ENCODE measurements around the gene GADL1. TPM values are rescaled to one million over a fixed set of nuclear protein-coding genes. Genes with fewer than 3 reads are reported as not detected.

GADL1 gene
- total and polyA plus RNA-seq, 7 experiments from 2014 or later = not detected

DNA sequence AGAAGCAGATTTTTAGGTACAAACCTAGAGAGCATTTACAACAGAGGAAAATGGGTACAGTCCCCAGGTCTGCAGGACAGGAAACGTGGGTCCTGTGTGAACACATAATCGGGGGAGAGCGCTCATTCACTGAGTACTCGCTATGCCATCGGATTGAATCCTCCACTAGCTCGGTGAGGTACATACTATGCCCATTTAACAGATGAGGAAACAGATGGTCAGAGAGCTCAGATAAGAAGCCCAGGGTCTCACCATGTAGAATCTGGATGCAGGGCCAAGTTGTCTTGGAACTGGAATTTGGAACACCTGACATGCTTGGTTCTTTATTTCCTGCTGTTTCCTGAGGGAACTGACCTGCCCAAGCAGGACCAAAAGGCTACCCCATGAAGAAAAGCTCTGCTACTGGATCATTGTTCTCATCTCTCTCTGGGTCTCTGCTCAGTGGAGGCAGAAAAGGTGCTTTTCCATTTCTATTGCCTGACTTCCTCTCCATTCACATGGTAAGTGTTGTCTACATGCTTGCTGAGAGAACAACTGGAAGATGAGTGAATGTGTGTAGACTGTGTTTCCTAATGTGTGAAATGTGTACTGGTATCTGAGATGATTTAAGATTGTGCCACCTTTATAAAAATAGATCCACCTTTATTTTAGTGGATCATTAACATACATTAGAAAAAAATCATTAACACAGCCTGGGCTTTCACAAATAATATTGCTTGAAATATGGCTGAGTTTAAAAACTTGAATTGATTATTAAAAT is 199.0 kb downstream of the GADL1 start:
- Mint-ChIP-seq H3K4me1 (peaks cover 18 to 81% (median 71%) of the 10 kb centered on the region in 7 donors), H3K9me3 (peaks cover 0 to 2% (median 0%) of the 10 kb centered on the region in 11 donors), H3K27me3 (no peaks in the 10 kb centered on the region), H3K4me3 (peak overlapping the region in 3 of 10 donors; percentile 7 to 36 (median 33)), H3K36me3 (peaks cover 18 to 71% (median 58%) of the 10 kb centered on the region in 5 donors), H3K27ac (peak overlapping the region in 8 of 9 donors; percentile 33 to 98 (median 82))
- Histone ChIP-seq H3K4me1 (ENCODE audit: control insufficient read depth in 2 of 2, insufficient read depth in 2 of 2, low read length in 2 of 2) (peaks cover 0 to 17% of the 10 kb centered on the region in 2 donors), H3K9me3 (ENCODE audit: control insufficient read depth in 2 of 3, low read length in 3 of 3) (no peaks in the 10 kb centered on the region), H3K36me3 (ENCODE audit: control insufficient read depth in 2 of 3, insufficient read depth in 3 of 3, low read length in 3 of 3) (peaks cover 1 to 57% (median 18%) of the 10 kb centered on the region in 3 experiments), H3K27me3 (ENCODE audit: control insufficient read depth in 2 of 2, insufficient read depth in 2 of 2, low read length in 2 of 2) (no peaks in the 10 kb centered on the region), H3K4me3 (ENCODE audit: low read length) (no peak overlapping the region), H3K27ac (ENCODE audit: low read depth, low read length) (no peak overlapping the region)
- DNase-seq (no peak), ATAC-seq (no peak)
- ChIA-PET CTCF (interaction anchor here (0.5 to 4.3 kb wide), 11 partner anchors 11 to 584 kb away, joined by 3 to 19 read pairs (median 3); no protein-coding TSS in a partner anchor), POLR2A (interaction anchor here (0.6 to 1.3 kb wide), 4 partner anchors 19 to 653 kb away, joined by 3 to 4 read pairs (median 4); no protein-coding TSS in a partner anchor)
- intact Hi-C loops (cut with micrococcal nuclease) = loop anchor here in 1 of 2 donors (10.0 kb wide), 1 partner anchor 221 kb away; no protein-coding TSS in a partner anchor

DNA sequence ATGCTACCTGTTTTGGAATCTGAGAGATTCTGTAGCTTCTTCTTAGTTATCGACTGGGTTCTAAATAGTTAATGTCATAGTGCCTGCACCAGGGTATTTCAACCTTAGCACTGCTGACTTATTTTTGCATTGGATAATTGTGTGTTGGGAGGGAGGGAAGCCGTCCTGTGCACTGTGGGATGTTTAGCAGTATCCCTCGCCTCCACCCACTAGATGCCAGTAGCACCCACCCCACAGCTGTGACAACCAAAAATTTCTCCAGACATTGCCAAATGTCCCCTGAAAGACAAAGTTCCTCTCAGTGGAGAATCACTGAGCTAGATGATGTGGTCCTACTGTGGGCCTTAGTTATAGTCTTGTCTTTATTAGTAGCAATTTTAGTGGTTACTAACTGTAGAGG is 199.8 kb downstream of the GADL1 start:
- intact Hi-C loops (cut with micrococcal nuclease) = loop anchor here in 1 of 2 donors (10.0 kb wide), 1 partner anchor 220 kb away; no protein-coding TSS in a partner anchor
- peaks cover 0 to 20% of the 10 kb centered on the region in 2 donors for H3K4me1 ChIP-seq (ENCODE audit: control insufficient read depth in 2 of 2, insufficient read depth in 2 of 2, low read length in 2 of 2)
- no peak overlapping the region for H3K4me3 ChIP-seq (ENCODE audit: low read length)
- no peak for DNase-seq
- no peaks in the 10 kb centered on the region for H3K9me3 ChIP-seq (ENCODE audit: control insufficient read depth in 2 of 3, low read length in 3 of 3)
- ChIA-PET CTCF (interaction anchor here (0.6 to 4.3 kb wide), 12 partner anchors 12 to 1874 kb away, joined by 3 to 20 read pairs (median 4); partner anchors contain the start of gene TGFBR2), POLR2A (interaction anchor here (0.6 to 1.5 kb wide), 3 partner anchors 12 to 652 kb away, joined by 3 to 7 read pairs (median 3); no protein-coding TSS in a partner anchor)
- H3K27ac ChIP-seq (ENCODE audit: low read depth, low read length) = no peak overlapping the region
- H3K27me3 Mint-ChIP-seq = no peaks in the 10 kb centered on the region
- peak overlapping the region in 7 of 9 donors; percentile 24 to 98 (median 71) for H3K27ac Mint-ChIP-seq
- no peaks in the 10 kb centered on the region for H3K27me3 ChIP-seq (ENCODE audit: control insufficient read depth in 2 of 2, insufficient read depth in 2 of 2, low read length in 2 of 2)
- H3K4me3 Mint-ChIP-seq = peak overlapping the region in 2 of 10 donors; percentile 20 to 50
- peaks cover 18 to 87% (median 79%) of the 10 kb centered on the region in 7 donors for H3K4me1 Mint-ChIP-seq
- H3K36me3 ChIP-seq (ENCODE audit: control insufficient read depth in 2 of 3, insufficient read depth in 3 of 3, low read length in 3 of 3) = peaks cover 4 to 65% (median 18%) of the 10 kb centered on the region in 3 experiments
- H3K9me3 Mint-ChIP-seq = peaks cover 0 to 2% (median 0%) of the 10 kb centered on the region in 11 donors
- no peak for ATAC-seq
- H3K36me3 Mint-ChIP-seq = peaks cover 19 to 76% (median 57%) of the 10 kb centered on the region in 5 donors

- Histone ChIP-seq H3K27me3 (ENCODE audit: control insufficient read depth in 2 of 2, insufficient read depth in 2 of 2, low read length in 2 of 2) (no peaks in the 10 kb centered on the region), H3K9me3 (ENCODE audit: control insufficient read depth in 2 of 3, low read length in 3 of 3) (no peaks in the 10 kb centered on the region), H3K36me3 (ENCODE audit: control insufficient read depth in 2 of 3, insufficient read depth in 3 of 3, low read length in 3 of 3) (peaks cover 4 to 70% (median 18%) of the 10 kb centered on the region in 3 experiments), H3K27ac (ENCODE audit: low read depth, low read length) (no peak overlapping the region), H3K4me3 (ENCODE audit: low read length) (no peak overlapping the region), H3K4me1 (ENCODE audit: control insufficient read depth in 2 of 2, insufficient read depth in 2 of 2, low read length in 2 of 2) (peaks cover 5 to 25% of the 10 kb centered on the region in 2 donors)
- H3K36me3 Mint-ChIP-seq = peaks cover 21 to 77% (median 58%) of the 10 kb centered on the region in 5 donors
- ChIA-PET POLR2A (interaction anchor here (0.6 to 1.8 kb wide), 10 partner anchors 12 to 488 kb away, joined by 3 to 9 read pairs (median 4); partner anchors contain the start of gene TGFBR2), CTCF (interaction anchor here (0.6 to 4.3 kb wide), 17 partner anchors 10 to 1874 kb away, joined by 3 to 20 read pairs (median 4); partner anchors contain the start of gene TGFBR2)
- no peaks in the 10 kb centered on the region for H3K27me3 Mint-ChIP-seq
- peaks cover 20 to 92% (median 84%) of the 10 kb centered on the region in 7 donors for H3K4me1 Mint-ChIP-seq
- intact Hi-C loops (cut with micrococcal nuclease) = loop anchor here in 1 of 2 donors (10.0 kb wide), 1 partner anchor 219 kb away; no protein-coding TSS in a partner anchor
- ATAC-seq = no peak
- H3K27ac Mint-ChIP-seq = peak overlapping the region in 8 of 9 donors; percentile 20 to 98 (median 61)
- peaks cover 0 to 2% (median 0%) of the 10 kb centered on the region in 11 donors for H3K9me3 Mint-ChIP-seq
- peak overlapping the region in 1 of 10 donors; percentile 50 for H3K4me3 Mint-ChIP-seq
- DNase-seq = no peak
Measured at GRCh38 chr3:30694148-30694547, 200.3 kb downstream of the GADL1 start.

DNA sequence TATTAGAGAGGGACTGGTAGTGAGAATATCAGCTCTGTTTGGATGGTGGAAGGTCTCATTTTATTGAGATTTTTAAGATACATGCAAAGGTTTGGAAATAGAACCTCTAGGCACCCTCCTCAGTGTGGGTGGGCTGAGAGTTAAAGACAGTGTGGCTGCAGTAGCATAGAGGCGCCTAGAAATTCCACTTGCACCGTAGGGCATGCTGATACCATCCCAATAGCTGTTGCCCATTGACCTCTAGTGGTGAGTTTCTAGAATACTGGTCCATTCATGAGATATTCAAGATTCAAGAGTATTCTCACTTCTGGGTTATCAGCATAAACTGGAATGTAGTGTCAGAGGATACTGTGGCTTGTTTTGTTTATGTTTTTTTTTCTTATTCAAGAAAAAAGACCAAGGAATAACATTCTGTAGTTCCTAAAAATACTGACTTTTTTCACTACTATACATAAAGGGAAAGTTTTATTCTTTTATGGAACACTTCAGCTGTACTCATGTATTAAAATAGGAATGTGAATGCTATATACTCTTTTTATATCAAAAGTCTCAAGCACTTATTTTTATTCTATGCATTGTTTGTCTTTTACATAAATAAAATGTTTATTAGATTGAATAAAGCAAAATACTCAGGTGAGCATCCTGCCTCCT is 200.9 kb downstream of the GADL1 start:
- Mint-ChIP-seq H3K9me3 (peaks cover 0 to 2% (median 0%) of the 10 kb centered on the region in 11 donors), H3K27ac (peak overlapping the region in 8 of 9 donors; percentile 33 to 98 (median 86)), H3K27me3 (no peaks in the 10 kb centered on the region), H3K4me1 (peaks cover 25 to 94% (median 85%) of the 10 kb centered on the region in 7 donors), H3K4me3 (peak overlapping the region in 3 of 10 donors; percentile 15 to 49 (median 37)), H3K36me3 (peaks cover 22 to 76% (median 61%) of the 10 kb centered on the region in 5 donors)
- no peaks in the 10 kb centered on the region for H3K27me3 ChIP-seq (ENCODE audit: control insufficient read depth in 2 of 2, insufficient read depth in 2 of 2, low read length in 2 of 2)
- peak; percentile 94 for ATAC-seq
- intact Hi-C loops (cut with micrococcal nuclease) = loop anchor here (1.0 to 10.0 kb wide), 17 partner anchors 38 to 680 kb away; no protein-coding TSS in a partner anchor
- no peak overlapping the region for H3K27ac ChIP-seq (ENCODE audit: low read depth, low read length)
- no peaks in the 10 kb centered on the region for H3K9me3 ChIP-seq (ENCODE audit: control insufficient read depth in 2 of 3, low read length in 3 of 3)
- POLR2A ChIA-PET = interaction anchor here (0.6 to 1.8 kb wide), 19 partner anchors 9 to 487 kb away, joined by 3 to 9 read pairs (median 4); partner anchors contain the start of gene TGFBR2
- CTCF ChIA-PET = interaction anchor here (0.6 to 4.3 kb wide), 32 partner anchors 8 to 1339 kb away, joined by 3 to 20 read pairs (median 4); partner anchors contain the start of gene TGFBR2
- H3K36me3 ChIP-seq (ENCODE audit: control insufficient read depth in 2 of 3, insufficient read depth in 3 of 3, low read length in 3 of 3) = peaks cover 4 to 75% (median 18%) of the 10 kb centered on the region in 3 experiments
- peaks cover 11 to 30% of the 10 kb centered on the region in 2 donors for H3K4me1 ChIP-seq (ENCODE audit: control insufficient read depth in 2 of 2, insufficient read depth in 2 of 2, low read length in 2 of 2)
- peak in 7 of 9 donors; percentile 63 to 79 (median 72) for DNase-seq
- H3K4me3 ChIP-seq (ENCODE audit: low read length) = no peak overlapping the region

GRCh38 chr3:30692498-30693130 is 201.8 kb downstream of the GADL1 start:
- Histone ChIP-seq H3K27ac (ENCODE audit: low read depth, low read length) (peak overlapping the region; percentile 7), H3K27me3 (ENCODE audit: control insufficient read depth in 2 of 2, insufficient read depth in 2 of 2, low read length in 2 of 2) (no peaks in the 10 kb centered on the region), H3K4me3 (ENCODE audit: low read length) (no peak overlapping the region), H3K36me3 (ENCODE audit: control insufficient read depth in 2 of 3, insufficient read depth in 3 of 3, low read length in 3 of 3) (peaks cover 4 to 85% (median 18%) of the 10 kb centered on the region in 3 experiments), H3K4me1 (ENCODE audit: control insufficient read depth in 2 of 2, insufficient read depth in 2 of 2, low read length in 2 of 2) (peaks cover 13 to 40% of the 10 kb centered on the region in 2 donors), H3K9me3 (ENCODE audit: control insufficient read depth in 2 of 3, low read length in 3 of 3) (no peaks in the 10 kb centered on the region)
- Mint-ChIP-seq H3K27ac (peak overlapping the region; percentile 4 to 98 (median 86)), H3K4me3 (peak overlapping the region in 4 of 10 donors; percentile 9 to 55 (median 26)), H3K36me3 (peaks cover 29 to 79% (median 62%) of the 10 kb centered on the region in 5 donors), H3K27me3 (no peaks in the 10 kb centered on the region), H3K4me1 (peaks cover 34 to 97% (median 89%) of the 10 kb centered on the region in 7 donors), H3K9me3 (peaks cover 0 to 2% (median 0%) of the 10 kb centered on the region in 11 donors)
- ATAC-seq = no peak
- CTCF ChIA-PET = interaction anchor here (0.7 to 4.3 kb wide), 33 partner anchors 8 to 933 kb away, joined by 3 to 20 read pairs (median 4); partner anchors contain the start of gene TGFBR2
- POLR2A ChIA-PET = interaction anchor here (0.6 to 1.8 kb wide), 17 partner anchors 8 to 494 kb away, joined by 3 to 9 read pairs (median 4); partner anchors contain the start of gene TGFBR2
- no peak for DNase-seq
- intact Hi-C loops (cut with micrococcal nuclease) = loop anchor here (1.0 to 10.0 kb wide), 17 partner anchors 37 to 679 kb away; no protein-coding TSS in a partner anchor

Data from naive thymus-derived CD4-positive, alpha-beta T cell (primary cell).